HL-60 (cell line): Measurements from ENCODE around the gene APOBEC2.

Source experiments
- DNase-seq, 2 experiments: peaks; one replicate each; pipeline ENCODE4 v3.0.0-alpha.2; 2010 to 2020; ENCODE audit warnings: low read depth in 1 of 2, low spot score in 1 of 2
- H3K27ac ChIP-seq: fragments of 250-450 bp; sonication (Bioruptor Pico); replicated peaks from 2 replicates; pipeline ENCODE4 v1.5.1; 2020; ENCODE audit warnings: mild to moderate bottlenecking, moderate library complexity
- H3K27me3 ChIP-seq: fragments of 250-450 bp; sonication (Bioruptor Pico); 2 replicates; pipeline ENCODE4 v1.5.1; 2021; ENCODE audit warnings: mild to moderate bottlenecking, moderate library complexity; ENCODE audit not compliant: insufficient read depth, poor library complexity, severe bottlenecking
- H3K4me3 ChIP-seq: replicated peaks from 2 replicates; pipeline ENCODE4 v1.5.1; 2011; ENCODE audit warnings: mild to moderate bottlenecking, control low read depth, low read length; ENCODE audit not compliant: insufficient read depth
- CTCF ChIP-seq: IDR thresholded peaks from one replicate; pipeline ENCODE4 v1.5.1; 2011; ENCODE audit warnings: low read length, control low read depth, inconsistent platforms; ENCODE audit not compliant: insufficient read depth
- GABPA ChIP-seq: IDR thresholded peaks from 2 replicates; pipeline ENCODE4 v1.6.1; 2012; ENCODE audit warnings: low read depth
- POLR2AphosphoS5 ChIP-seq: IDR thresholded peaks from 2 replicates; pipeline ENCODE4 v1.6.1; 2012; ENCODE audit warnings: low read depth
- REST ChIP-seq: IDR thresholded peaks from 2 replicates; pipeline ENCODE4 v1.6.1; 2012; ENCODE audit warnings: low read depth; ENCODE audit not compliant: insufficient replicate concordance
- SPI1 ChIP-seq: IDR thresholded peaks from 2 replicates; pipeline ENCODE4 v1.6.1; 2012; ENCODE audit warnings: low read depth, mild to moderate bottlenecking, borderline replicate concordance

APOBEC2 gene

GRCh38 chr6:41054511-41054910 lies 1.5 kb downstream of the APOBEC2 start:
- H3K27me3 ChIP-seq: no peaks in the 10 kb centered on the region
- no peak overlapping the region for H3K27ac ChIP-seq
- H3K4me3 ChIP-seq: no peak overlapping the region
- TF ChIP-seq POLR2AphosphoS5: no peak
- TF ChIP-seq SPI1: no peak
- no peak for TF ChIP-seq GABPA
- no peak for TF ChIP-seq CTCF
- no peak for TF ChIP-seq REST
- DNase-seq: no peak

GRCh38 chr6:41055149-41055548 lies 2.1 kb downstream of the APOBEC2 start:
- no peaks in the 10 kb centered on the region for H3K27me3 ChIP-seq
- TF ChIP-seq POLR2AphosphoS5 (no peak), CTCF (no peak), REST (no peak), SPI1 (no peak), GABPA (no peak)
- no peak overlapping the region for H3K27ac ChIP-seq
- H3K4me3 ChIP-seq: no peak overlapping the region
- no peak for DNase-seq

- no peak for DNase-seq
- Histone ChIP-seq H3K4me3 (no peak overlapping the region), H3K27ac (no peak overlapping the region), H3K27me3 (no peaks in the 10 kb centered on the region)
- TF ChIP-seq CTCF (no peak), POLR2AphosphoS5 (no peak), GABPA (no peak), SPI1 (no peak), REST (no peak)
Observed at GRCh38 chr6:41056768-41057490, 3.9 kb downstream of the APOBEC2 start.
